GM12801 (cell line): ENCODE measurements around the gene MYRF.

Experiments used
- CTCF ChIP-seq: IDR thresholded peaks from one replicate; pipeline ENCODE4 v1.5.1; 2011; ENCODE audit warnings: control low read depth; ENCODE audit not compliant: insufficient read length; ENCODE audit errors: extremely low read depth

MYRF gene

GRCh38 chr11:61756147-61756451, 3.7 kb downstream of the MYRF start:
- TF ChIP-seq CTCF = no peak

- TF ChIP-seq CTCF = no peak
Observed at GRCh38 chr11:61756452-61757212, 4.2 kb downstream of the MYRF start.

GRCh38 chr11:61757213-61757862, 4.9 kb downstream of the MYRF start:
- TF ChIP-seq CTCF = no peak

GRCh38 chr11:61760946-61761345, 8.5 kb downstream of the MYRF start:
- TF ChIP-seq CTCF = no peak

- TF ChIP-seq CTCF = no peak
Observed at GRCh38 chr11:61761440-61762222, 9.2 kb downstream of the MYRF start.

GRCh38 chr11:61762223-61762615, 9.8 kb downstream of the MYRF start:
- no peak for TF ChIP-seq CTCF

GRCh38 chr11:61762798-61763197, 10.4 kb downstream of the MYRF start:
- no peak for TF ChIP-seq CTCF
